NCI-H1417 treated with DMSO at 0.1 percent for 48 hours (cell line): Measurements from ENCODE around the gene RANBP9.

Experiments
- DNase-seq: peaks from one replicate; lab custom pipeline; 2025; lab: John Stamatoyannopoulos, UW

RANBP9 gene

GRCh38 chr6:13678255-13678983 lies 33.2 kb downstream of the RANBP9 start:
- DNase-seq, result no peak

- no peak for DNase-seq
These were observed 33.8 kb downstream of the RANBP9 start for GRCh38 chr6:13677878-13678254.

GRCh38 chr6:13676551-13677156 lies 35.0 kb downstream of the RANBP9 start:
- DNase-seq, result no peak

GRCh38 chr6:13674533-13675190 lies 37.0 kb downstream of the RANBP9 start:
- no peak for DNase-seq

- no peak for DNase-seq
These were observed 37.7 kb downstream of the RANBP9 start for GRCh38 chr6:13673825-13674444.

- DNase-seq, result no peak
These were observed 38.3 kb downstream of the RANBP9 start for GRCh38 chr6:13673368-13673767.

GRCh38 chr6:13672904-13673303 lies 38.7 kb downstream of the RANBP9 start:
- DNase-seq, result no peak

GRCh38 chr6:13671548-13672127 lies 40.0 kb downstream of the RANBP9 start:
- DNase-seq, result no peak

GRCh38 chr6:13669476-13669875 lies 42.2 kb downstream of the RANBP9 start:
- no peak for DNase-seq

GRCh38 chr6:13668291-13668928 lies 43.2 kb downstream of the RANBP9 start:
- DNase-seq, result no peak

- no peak for DNase-seq
These were observed 44.0 kb downstream of the RANBP9 start for GRCh38 chr6:13667655-13668054.

- no peak for DNase-seq
These were observed 45.2 kb downstream of the RANBP9 start for GRCh38 chr6:13666194-13667105.

- DNase-seq, result no peak
These were observed 46.8 kb downstream of the RANBP9 start for GRCh38 chr6:13664703-13665352.

- DNase-seq, result no peak
These were observed 47.6 kb downstream of the RANBP9 start for GRCh38 chr6:13663986-13664385.

GRCh38 chr6:13662651-13663334 lies 48.8 kb downstream of the RANBP9 start:
- DNase-seq, result no peak

- no peak for DNase-seq
These were observed 50.0 kb downstream of the RANBP9 start for GRCh38 chr6:13661647-13662046.

- DNase-seq, result no peak
These were observed 50.7 kb downstream of the RANBP9 start for GRCh38 chr6:13660893-13661292.

GRCh38 chr6:13660273-13660672 lies 51.4 kb downstream of the RANBP9 start:
- DNase-seq, result no peak

- DNase-seq, result no peak
These were observed 55.9 kb downstream of the RANBP9 start for GRCh38 chr6:13655700-13656099.

- DNase-seq, result no peak
These were observed 57.1 kb downstream of the RANBP9 start for GRCh38 chr6:13654496-13654895.
